Vagina (tissue), 2 donors: ENCODE data around the gene ACSL5.

Experiments
- CTCF ChIP-seq, 3 experiments: fragments of 450-650 bp in 2 of 3; fragments of 200-600 bp in 1 of 3; sonication (generic) in 1 of 3; IDR thresholded peaks; one replicate each; pipeline ENCODE4 v1.5.1; 2017 to 2019; ENCODE audit warnings: antibody characterized with exemption in 3 of 3, mild to moderate bottlenecking in 2 of 3, moderate library complexity in 2 of 3
- POLR2A ChIP-seq, 2 donors: fragments of 450-650 bp; IDR thresholded peaks; one replicate each; pipeline ENCODE4 v1.6.1; 2017; ENCODE audit warnings: antibody characterized with exemption in 2 of 2, mild to moderate bottlenecking in 2 of 2, moderate library complexity in 2 of 2
- POLR2AphosphoS5 ChIP-seq, 2 donors: sonication (generic); formaldehyde crosslinking; IDR thresholded peaks; one replicate each; pipeline ENCODE4 v1.9.0; 2017; ENCODE audit warnings: antibody characterized with exemption in 2 of 2, mild to moderate bottlenecking in 2 of 2, low read depth in 1 of 2; ENCODE audit not compliant: insufficient read depth in 1 of 2

DNA sequence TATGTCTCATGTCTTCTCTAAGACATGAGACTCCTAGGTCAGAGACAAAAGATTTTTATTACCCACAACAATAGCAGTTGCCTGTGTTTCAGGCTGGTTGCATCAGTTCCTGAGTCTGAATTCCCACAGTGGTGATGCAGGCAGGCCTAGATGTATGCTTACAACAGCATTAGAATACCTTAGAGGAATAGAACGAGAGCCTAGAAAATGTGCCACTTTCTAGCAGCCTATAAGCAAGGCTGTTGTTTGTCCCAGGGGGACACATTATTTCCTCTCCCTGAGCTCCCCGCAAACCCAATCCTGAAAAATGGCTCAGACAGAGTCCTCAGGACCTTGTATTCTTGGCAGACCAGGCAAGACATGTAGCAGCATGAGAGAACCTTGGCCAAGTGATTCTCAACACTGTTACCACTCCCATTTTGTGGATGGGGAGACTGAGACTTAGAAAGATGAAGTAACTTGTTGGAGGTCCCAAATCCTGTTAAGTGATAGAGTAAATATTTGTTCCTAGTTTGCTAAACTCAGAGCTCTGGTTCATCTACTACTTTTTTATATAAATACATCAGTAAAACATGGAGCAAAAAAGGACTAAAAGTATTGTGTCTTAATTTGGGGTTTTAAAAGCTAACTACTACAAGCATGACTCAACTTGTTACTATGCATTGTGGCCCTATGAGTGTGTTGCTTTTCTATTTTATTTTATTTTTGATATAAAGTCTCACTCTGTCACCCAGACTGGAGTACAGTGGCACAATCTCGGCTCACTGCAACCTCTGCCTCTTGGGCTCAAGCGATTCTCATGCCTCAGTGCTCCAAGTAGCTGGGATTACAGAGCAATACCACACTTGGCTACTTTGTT lies 87.3 kb downstream of the ACSL5 start:
- TF ChIP-seq CTCF (IDR thresholded peaks at IDR 0.05): no peak
- TF ChIP-seq POLR2A (IDR thresholded peaks at IDR 0.05): no peak
- TF ChIP-seq POLR2AphosphoS5 (IDR thresholded peaks at IDR 0.05; ENCODE audit: insufficient read depth in 1 of 2, low read depth in 1 of 2): no peak
